Coronary artery (tissue), 2 donors: Measurements from ENCODE around the gene DUSP22.

Experiments used
- DNase-seq: peaks from one replicate; pipeline ENCODE4 v3.0.0-alpha.2; 2017; ENCODE audit warnings: low spot score
- H3K27ac ChIP-seq, 2 donors: fragments of 200-600 bp; sonication (generic); one replicate each; pipeline ENCODE4 v1.5.1; 2016 to 2019
- H3K4me3 ChIP-seq: fragments of 200-600 bp; sonication (generic); 2 replicates; pipeline ENCODE4 v1.5.1; 2016; ENCODE audit warnings: mild to moderate bottlenecking, moderate library complexity
- TF ChIP-seq, protein P1 (sequence below): fragments of 200-600 bp; sonication (generic); IDR thresholded peaks from one replicate; pipeline ENCODE4 v1.5.1; 2019; ENCODE audit warnings: antibody characterized with exemption

The DUSP22 gene

DNA sequence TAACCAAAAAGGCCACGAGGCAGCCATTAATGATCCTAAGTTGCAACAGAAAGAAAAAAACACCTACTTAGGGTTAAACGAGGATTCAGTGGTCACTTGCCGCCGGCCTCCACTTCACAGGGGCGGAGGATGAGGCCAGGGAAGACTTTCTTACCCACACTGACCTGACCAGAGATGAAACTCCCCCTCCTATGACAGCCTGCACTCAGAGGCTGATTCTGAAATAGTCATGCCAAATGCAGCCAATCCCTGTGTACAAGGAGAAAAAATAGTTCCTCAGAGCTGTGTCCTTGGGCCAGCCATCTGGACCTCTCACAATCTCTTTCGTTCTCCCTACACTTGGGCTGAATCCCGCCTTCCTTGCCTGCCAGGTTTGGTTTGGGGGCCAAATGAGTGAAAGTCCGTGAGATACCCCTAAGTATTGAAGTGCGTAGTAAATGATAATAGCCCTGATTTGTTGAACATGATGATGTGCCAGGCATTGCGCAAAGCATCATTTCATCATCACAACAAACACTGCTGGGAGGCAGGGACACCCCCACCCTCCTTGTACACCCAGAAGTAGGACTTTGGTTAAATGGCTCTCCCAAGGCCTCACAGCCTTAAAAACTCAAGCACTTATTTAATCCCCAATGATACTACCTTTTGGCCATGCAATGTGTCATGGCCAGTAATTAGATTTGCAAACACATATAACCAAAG is 96.1 kb downstream of the DUSP22 start:
- TF ChIP-seq, protein P1, sequence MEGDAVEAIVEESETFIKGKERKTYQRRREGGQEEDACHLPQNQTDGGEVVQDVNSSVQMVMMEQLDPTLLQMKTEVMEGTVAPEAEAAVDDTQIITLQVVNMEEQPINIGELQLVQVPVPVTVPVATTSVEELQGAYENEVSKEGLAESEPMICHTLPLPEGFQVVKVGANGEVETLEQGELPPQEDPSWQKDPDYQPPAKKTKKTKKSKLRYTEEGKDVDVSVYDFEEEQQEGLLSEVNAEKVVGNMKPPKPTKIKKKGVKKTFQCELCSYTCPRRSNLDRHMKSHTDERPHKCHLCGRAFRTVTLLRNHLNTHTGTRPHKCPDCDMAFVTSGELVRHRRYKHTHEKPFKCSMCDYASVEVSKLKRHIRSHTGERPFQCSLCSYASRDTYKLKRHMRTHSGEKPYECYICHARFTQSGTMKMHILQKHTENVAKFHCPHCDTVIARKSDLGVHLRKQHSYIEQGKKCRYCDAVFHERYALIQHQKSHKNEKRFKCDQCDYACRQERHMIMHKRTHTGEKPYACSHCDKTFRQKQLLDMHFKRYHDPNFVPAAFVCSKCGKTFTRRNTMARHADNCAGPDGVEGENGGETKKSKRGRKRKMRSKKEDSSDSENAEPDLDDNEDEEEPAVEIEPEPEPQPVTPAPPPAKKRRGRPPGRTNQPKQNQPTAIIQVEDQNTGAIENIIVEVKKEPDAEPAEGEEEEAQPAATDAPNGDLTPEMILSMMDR, result no peak
- H3K27ac ChIP-seq, result no peak overlapping the region
- DNase-seq, result peak; percentile 47

DNA sequence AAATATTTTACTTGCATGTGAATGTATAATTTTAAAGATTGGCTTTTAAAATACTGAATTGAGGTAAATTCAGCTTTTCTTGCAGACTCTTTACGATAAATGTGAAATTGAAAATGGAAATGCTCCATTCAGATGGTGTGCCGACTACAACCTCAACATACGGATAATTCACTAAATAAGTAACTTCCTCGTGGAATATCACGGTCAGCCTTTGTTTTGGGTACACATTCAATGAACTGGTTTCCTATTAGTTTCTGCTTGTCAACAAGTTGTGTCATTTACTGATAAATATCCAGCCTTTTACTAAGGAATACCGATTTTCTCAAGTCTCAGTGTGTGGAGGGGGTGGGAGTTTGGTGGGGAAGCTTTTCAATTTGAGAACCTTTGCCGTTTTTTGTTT is 96.9 kb downstream of the DUSP22 start:
- TF ChIP-seq, protein P1, result no peak
- DNase-seq, result no peak
- no peak overlapping the region for H3K27ac ChIP-seq

More for the DNA sequence above, 96.1 kb downstream of the DUSP22 start:
- no peak overlapping the region for H3K4me3 ChIP-seq

DNA sequence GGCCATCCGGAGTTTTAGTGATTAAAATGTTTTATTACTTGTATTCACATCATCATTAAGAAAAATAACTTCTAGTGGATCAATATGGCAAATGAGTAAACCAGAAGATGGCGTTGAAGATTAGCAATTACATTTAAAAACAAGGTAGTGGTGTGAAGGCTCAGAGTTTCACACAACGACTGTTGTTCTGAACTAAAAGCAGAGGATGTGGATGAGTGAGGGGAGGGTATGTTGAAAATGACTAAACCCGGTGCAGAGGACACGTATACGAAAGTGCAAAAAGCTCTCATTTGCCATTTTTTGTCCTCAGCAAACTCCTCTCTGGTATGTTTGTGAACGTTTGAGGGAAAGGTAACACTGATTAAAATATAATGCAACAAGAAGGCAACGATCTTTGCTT is 97.3 kb downstream of the DUSP22 start:
- DNase-seq, result no peak
- Histone ChIP-seq H3K27ac (no peak overlapping the region), H3K4me3 (no peak overlapping the region)
- TF ChIP-seq, protein P1, result no peak

More for the DNA sequence above, 96.9 kb downstream of the DUSP22 start:
- H3K4me3 ChIP-seq, result no peak overlapping the region

DNA sequence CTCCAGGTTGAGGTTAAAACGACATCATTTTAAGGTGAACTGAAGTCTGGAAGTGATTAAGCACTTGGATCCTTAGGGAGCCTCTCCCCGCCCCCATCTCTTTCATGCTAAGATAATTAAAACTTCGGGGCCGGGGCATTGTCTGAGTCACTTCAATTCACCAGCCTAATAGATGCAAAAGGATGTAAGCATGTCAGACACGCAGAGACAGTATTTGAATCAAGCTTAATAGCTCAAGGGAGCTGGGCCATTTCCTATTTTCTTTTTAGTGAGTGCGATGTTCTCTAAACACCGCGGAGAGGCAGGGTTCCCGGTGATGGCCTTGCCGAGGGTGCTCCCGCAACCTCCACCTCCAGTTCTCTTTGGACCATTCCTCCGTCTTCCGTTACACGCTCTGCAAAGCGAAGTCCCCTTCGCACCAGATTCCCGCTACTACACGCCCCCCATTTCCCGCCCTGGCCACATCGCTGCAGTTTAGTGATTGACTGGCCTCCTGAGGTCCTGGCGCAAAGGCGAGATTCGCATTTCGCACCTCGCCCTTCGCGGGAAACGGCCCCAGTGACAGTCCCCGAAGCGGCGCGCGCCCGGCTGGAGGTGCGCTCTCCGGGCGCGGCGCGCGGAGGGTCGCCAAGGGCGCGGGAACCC is 98.7 kb downstream of the DUSP22 start:
- Histone ChIP-seq H3K4me3 (peak overlapping the region; percentile 61), H3K27ac (no peak overlapping the region)
- DNase-seq, result peak; percentile 58
- TF ChIP-seq, protein P1, result no peak

DNA sequence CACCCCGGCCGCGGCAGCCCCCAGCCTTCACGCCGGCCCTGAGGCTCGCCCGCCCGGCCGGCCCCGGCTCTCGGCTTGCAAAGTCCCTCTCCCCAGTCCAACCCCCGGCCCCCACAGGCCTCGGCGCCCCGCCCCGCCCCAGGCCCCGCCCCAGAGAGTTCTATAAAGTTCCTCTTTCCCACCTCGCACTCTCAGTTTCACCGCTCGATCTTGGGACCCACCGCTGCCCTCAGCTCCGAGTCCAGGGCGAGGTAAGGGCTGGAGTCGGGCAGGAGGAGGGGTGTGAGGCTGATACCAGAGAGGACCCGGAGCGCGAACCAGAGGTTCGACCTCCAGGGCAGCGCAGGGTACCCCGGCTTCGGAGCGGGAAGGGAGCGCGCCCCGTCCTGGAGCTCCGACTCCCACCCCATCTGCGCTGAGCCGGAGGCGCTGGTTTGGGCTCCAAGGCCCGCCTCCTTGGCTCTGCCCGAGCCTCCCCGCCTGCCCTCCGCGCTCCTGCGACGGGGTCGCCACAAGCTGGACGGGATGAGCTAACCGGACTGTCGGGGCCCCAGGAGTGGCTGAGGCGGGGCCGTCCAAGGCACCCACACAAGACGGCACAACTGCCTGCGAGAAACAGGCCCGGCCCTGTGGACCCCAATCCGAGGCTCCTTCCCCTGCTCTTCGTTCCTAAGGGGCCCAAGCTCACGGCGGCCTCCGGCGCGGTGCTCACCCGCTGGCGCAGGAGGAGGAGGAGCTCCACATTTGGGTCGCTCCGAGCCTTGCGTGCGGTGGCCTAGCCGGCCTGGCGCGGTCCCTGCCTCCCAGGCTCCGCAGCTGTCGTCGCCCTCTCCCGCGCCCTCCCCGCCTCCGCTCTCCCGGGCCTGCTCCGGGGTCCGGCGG is 99.5 kb downstream of the DUSP22 start, which contains the start of gene IRF4:
TSS of gene IRF4 (plus strand) at position 194 of the 882 bp plus-strand sequence. CDS start 1,401 bp downstream, outside the sequence.
- no peak within 1 kb of the TSS for H3K27ac ChIP-seq
- DNase-seq, result peak; percentile 69
- TF ChIP-seq, protein P1, result no peak
- peak within 1 kb of the TSS; percentile 61 for H3K4me3 ChIP-seq

DNA sequence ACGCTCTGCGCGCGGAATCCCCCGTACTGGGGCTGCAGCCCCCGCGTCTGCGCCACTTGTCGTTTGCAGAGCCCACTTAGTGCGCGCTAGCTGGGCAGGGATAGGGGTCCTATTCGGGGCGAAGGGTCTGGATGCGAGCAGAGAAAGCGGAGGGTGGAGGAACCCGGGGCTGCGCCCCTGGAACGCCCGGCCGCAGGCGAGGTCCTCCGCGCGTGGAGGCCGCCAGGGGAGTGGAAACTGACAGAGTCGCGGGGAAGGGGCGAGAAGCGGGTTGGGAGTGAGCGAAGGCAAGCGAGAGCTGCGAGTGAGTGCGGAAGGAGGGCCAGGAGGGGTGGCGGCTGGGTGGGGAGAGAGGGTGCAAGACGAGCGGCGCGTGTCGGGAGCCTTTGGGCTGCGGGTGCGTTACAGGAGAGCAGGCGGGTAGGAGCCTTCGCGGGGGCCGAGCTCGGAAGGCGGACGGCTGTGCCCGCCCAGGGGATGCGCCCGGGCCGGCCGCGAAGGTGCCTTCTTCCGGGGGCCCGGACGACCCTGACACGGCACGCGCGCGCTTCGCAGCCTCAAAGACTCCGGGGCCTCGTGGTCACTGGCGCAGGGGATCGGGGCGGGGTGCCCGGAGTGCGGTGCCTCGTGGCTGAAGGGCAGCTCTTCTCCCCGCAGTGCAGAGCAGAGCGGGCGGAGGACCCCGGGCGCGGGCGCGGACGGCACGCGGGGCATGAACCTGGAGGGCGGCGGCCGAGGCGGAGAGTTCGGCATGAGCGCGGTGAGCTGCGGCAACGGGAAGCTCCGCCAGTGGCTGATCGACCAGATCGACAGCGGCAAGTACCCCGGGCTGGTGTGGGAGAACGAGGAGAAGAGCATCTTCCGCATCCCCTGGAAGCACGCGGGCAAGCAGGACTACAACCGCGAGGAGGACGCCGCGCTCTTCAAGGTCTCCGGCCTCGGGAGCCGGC is 100.4 kb downstream of the DUSP22 start:
- TF ChIP-seq, protein P1, result no peak
- Histone ChIP-seq H3K4me3 (peak overlapping the region; percentile 61), H3K27ac (no peak overlapping the region)
- peak; percentile 57 for DNase-seq
